Liver (tissue), 9 donors: Measurements from ENCODE around the gene DCUN1D3. TPM values are rescaled to one million over a fixed set of nuclear protein-coding genes. Genes with fewer than 3 reads are reported as not detected.
"Not testable (repeated sequence)": the region's sequence is repeated elsewhere in the genome, so short reads cannot be mapped to it uniquely, and the experiment has no call there.

Experiments
- DNase-seq: peaks from one replicate; pipeline ENCODE4 v3.0.0-alpha.2; 2017; ENCODE audit warnings: low spot score
- H3K27ac ChIP-seq, 2 donors: one replicate each; pipeline ENCODE4 v1.7.0; 2013; ENCODE audit warnings: inconsistent platforms in 2 of 2, low read length in 2 of 2, control low read depth in 1 of 2, low read depth in 1 of 2, mild to moderate bottlenecking in 1 of 2
- H3K27me3 ChIP-seq, 4 donors: one replicate each; pipeline versions ENCODE4 v1.6.1 to v1.7.0; 2013; ENCODE audit warnings: low read length in 3 of 4, inconsistent platforms in 1 of 4, mild to moderate bottlenecking in 1 of 4, moderate library complexity in 1 of 4; ENCODE audit not compliant: control insufficient read depth in 4 of 4, insufficient read depth in 4 of 4
- H3K36me3 ChIP-seq, 4 donors: one replicate each; pipeline versions ENCODE4 v1.6.1 to v1.7.0; 2013; ENCODE audit warnings: low read length in 3 of 4, mild to moderate bottlenecking in 3 of 4, low read depth in 1 of 4, moderate library complexity in 1 of 4; ENCODE audit not compliant: control insufficient read depth in 4 of 4, insufficient read depth in 3 of 4
- H3K4me1 ChIP-seq, 4 donors: one replicate each; pipeline versions ENCODE4 v1.6.1 to v1.7.0; 2013; ENCODE audit warnings: low read length in 3 of 4, mild to moderate bottlenecking in 3 of 4, moderate library complexity in 1 of 4; ENCODE audit not compliant: control insufficient read depth in 4 of 4, insufficient read depth in 4 of 4
- H3K4me3 ChIP-seq, 3 donors: one replicate each; pipeline versions ENCODE4 v1.6.1 to v1.7.0; 2013; ENCODE audit warnings: low read length in 3 of 3, control low read depth in 1 of 3, low read depth in 1 of 3, mild to moderate bottlenecking in 1 of 3
- H3K9ac ChIP-seq, 2 donors: one replicate each; pipeline ENCODE4 v1.7.0; 2013; ENCODE audit warnings: low read length in 2 of 2, mild to moderate bottlenecking in 2 of 2, moderate library complexity in 2 of 2, control low read depth in 1 of 2, low read depth in 1 of 2
- H3K9me3 ChIP-seq, 4 donors: one replicate each; pipeline versions ENCODE4 v1.6.1 to v1.7.0; 2013; ENCODE audit warnings: low read length in 3 of 4; ENCODE audit not compliant: control insufficient read depth in 4 of 4
- CTCF ChIP-seq: fragments of 150-350 bp; IDR thresholded peaks from 2 replicates; pipeline ENCODE4 v1.5.1; 2017; ENCODE audit warnings: improper control_type of control experiment, low read depth, low read length; ENCODE audit not compliant: missing input control
- EGR1 ChIP-seq, 2 donors: IDR thresholded peaks; 2 replicates each; pipeline ENCODE4 v1.6.1; 2016 to 2018; ENCODE audit warnings: antibody characterized with exemption in 2 of 2, low read depth in 2 of 2
- FOXA1 ChIP-seq: IDR thresholded peaks from 2 replicates; pipeline ENCODE4 v1.6.1; 2016; ENCODE audit warnings: antibody characterized with exemption
- FOXA2 ChIP-seq: IDR thresholded peaks from 2 replicates; pipeline ENCODE4 v1.6.1; 2016; ENCODE audit warnings: antibody characterized with exemption
- GABPA ChIP-seq, 2 donors: IDR thresholded peaks in 1 of 2; conservative IDR thresholded peaks in 1 of 2; 2 replicates each; pipeline ENCODE4 v1.6.1; 2016; ENCODE audit warnings: antibody characterized with exemption in 2 of 2, mild to moderate bottlenecking in 1 of 2, moderate library complexity in 1 of 2
- HNF4A ChIP-seq, 2 donors: conservative IDR thresholded peaks; 2 replicates each; pipeline ENCODE4 v1.6.1; 2016; ENCODE audit warnings: antibody characterized with exemption in 2 of 2, mild to moderate bottlenecking in 2 of 2
- HNF4G ChIP-seq: IDR thresholded peaks from 2 replicates; pipeline ENCODE4 v1.6.1; 2016; ENCODE audit warnings: antibody characterized with exemption
- JUND ChIP-seq, 2 donors: IDR thresholded peaks; 2 replicates each; pipeline ENCODE4 v1.6.1; 2016; ENCODE audit warnings: antibody characterized with exemption in 2 of 2
- MAX ChIP-seq: IDR thresholded peaks from 2 replicates; pipeline ENCODE4 v1.6.1; 2016; ENCODE audit warnings: antibody characterized with exemption
- REST ChIP-seq: IDR thresholded peaks from 2 replicates; pipeline ENCODE4 v1.6.1; 2016; ENCODE audit warnings: antibody characterized with exemption, mild to moderate bottlenecking
- RXRA ChIP-seq, 2 donors: IDR thresholded peaks; 2 replicates each; pipeline ENCODE4 v1.6.1; 2017 to 2018; ENCODE audit warnings: antibody characterized with exemption in 2 of 2, mild to moderate bottlenecking in 1 of 2
- SP1 ChIP-seq: IDR thresholded peaks from 2 replicates; pipeline ENCODE4 v1.6.1; 2018; ENCODE audit warnings: antibody characterized with exemption, mild to moderate bottlenecking
- TAF1 ChIP-seq: conservative IDR thresholded peaks from 2 replicates; pipeline ENCODE4 v1.6.1; 2016; ENCODE audit warnings: antibody characterized with exemption, mild to moderate bottlenecking
- YY1 ChIP-seq: IDR thresholded peaks from 2 replicates; pipeline ENCODE4 v1.6.1; 2016; ENCODE audit warnings: antibody characterized with exemption, mild to moderate bottlenecking
- WGBS: extraction: QIAGEN DNeasy Blood & Tissue Kit; methylation state at CpG from one replicate; pipeline ENCODE4 v1.1.7; 2013; 5-methylcytosine and 5-hydroxymethylcytosine counted together
- polyA plus RNA-seq, 2 donors: library from polyadenylated mRNA; stranded (reverse) in 1 of 2; unstranded in 1 of 2; fragments of 200-250 nt in 1 of 2; fragments of >200 nt in 1 of 2; fragmentation: Nextera tagmentation in 1 of 2; extraction: Ambion mirVana in 1 of 2; gene quantifications; one replicate each; pipeline versions ENCODE4 v1.2.1 to v1.2.3, GENCODE V29; 2013 to 2015
- total RNA-seq, 2 donors: library from RNA; depleted of rRNA; stranded (reverse); fragments of >200 nt; gene quantifications; one replicate each; pipeline ENCODE4 v1.2.3, GENCODE V29; 2014
- TF ChIP-seq, protein P1 (sequence below): IDR thresholded peaks from 2 replicates; pipeline ENCODE4 v1.6.1; 2016; ENCODE audit warnings: antibody characterized with exemption
- TF ChIP-seq, protein P2 (sequence below): IDR thresholded peaks from 2 replicates; pipeline ENCODE4 v1.6.1; 2016; ENCODE audit warnings: antibody characterized with exemption
- donor health status: healthy.
- donor health status: healthy.
- donor health status: healthy.
- donor health status: healthy.
- donor health status: healthy.

DCUN1D3 gene
- total and polyA plus RNA-seq, 4 donors, result 2.7 to 16.8 (median 4.8) TPM

DNA sequence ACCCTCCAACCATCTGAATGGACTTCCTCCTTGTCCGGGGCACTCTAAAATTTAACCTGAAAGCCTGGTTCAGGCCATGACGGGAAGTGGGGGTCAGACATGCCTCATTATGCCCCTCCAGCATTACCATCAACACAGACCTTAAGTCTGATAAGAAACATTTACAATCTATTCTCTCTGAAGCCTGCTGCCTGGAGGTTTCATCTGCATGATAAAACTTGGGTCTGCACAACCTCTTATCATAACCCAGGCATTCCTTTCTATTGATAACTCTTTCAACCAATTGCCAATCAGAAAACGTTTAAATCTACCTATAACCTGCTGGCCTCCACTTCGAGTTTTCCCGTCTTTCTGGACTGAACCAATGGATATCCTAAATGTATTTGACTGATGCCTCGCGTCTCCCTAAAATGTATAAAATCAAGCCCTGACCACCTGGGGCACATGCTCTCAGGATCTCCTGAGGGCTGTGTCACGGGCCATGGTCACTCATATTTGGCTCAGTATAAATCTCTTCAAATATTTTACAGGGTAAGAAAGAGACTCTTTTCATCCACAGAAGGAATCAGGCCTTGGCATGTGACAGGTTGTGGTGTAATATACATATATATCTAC, 46.0 kb upstream of the DCUN1D3 start:
- TF ChIP-seq GABPA (IDR thresholded peaks at IDR 0.05 in 1 of 2, conservative IDR thresholded peaks at IDR 0.05 in 1 of 2), result no peak
- TF ChIP-seq SP1, result no peak
- TF ChIP-seq, protein P1, sequence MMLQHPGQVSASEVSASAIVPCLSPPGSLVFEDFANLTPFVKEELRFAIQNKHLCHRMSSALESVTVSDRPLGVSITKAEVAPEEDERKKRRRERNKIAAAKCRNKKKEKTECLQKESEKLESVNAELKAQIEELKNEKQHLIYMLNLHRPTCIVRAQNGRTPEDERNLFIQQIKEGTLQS, result no peak
- no peak for TF ChIP-seq CTCF
- TF ChIP-seq, protein P2, sequence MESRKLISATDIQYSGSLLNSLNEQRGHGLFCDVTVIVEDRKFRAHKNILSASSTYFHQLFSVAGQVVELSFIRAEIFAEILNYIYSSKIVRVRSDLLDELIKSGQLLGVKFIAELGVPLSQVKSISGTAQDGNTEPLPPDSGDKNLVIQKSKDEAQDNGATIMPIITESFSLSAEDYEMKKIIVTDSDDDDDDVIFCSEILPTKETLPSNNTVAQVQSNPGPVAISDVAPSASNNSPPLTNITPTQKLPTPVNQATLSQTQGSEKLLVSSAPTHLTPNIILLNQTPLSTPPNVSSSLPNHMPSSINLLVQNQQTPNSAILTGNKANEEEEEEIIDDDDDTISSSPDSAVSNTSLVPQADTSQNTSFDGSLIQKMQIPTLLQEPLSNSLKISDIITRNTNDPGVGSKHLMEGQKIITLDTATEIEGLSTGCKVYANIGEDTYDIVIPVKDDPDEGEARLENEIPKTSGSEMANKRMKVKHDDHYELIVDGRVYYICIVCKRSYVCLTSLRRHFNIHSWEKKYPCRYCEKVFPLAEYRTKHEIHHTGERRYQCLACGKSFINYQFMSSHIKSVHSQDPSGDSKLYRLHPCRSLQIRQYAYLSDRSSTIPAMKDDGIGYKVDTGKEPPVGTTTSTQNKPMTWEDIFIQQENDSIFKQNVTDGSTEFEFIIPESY, result no peak
- no peak for TF ChIP-seq REST
- TF ChIP-seq HNF4A (conservative IDR thresholded peaks at IDR 0.05), result no peak
- TF ChIP-seq HNF4G, result no peak
- no peak for TF ChIP-seq EGR1 (IDR thresholded peaks at IDR 0.05; ENCODE audit: low read depth in 2 of 2)
- TF ChIP-seq JUND (IDR thresholded peaks at IDR 0.05), result no peak
- TF ChIP-seq TAF1, result no peak
- no peak for TF ChIP-seq FOXA2
- TF ChIP-seq FOXA1, result no peak
- no peak for TF ChIP-seq MAX
- TF ChIP-seq YY1, result no peak
- TF ChIP-seq RXRA (IDR thresholded peaks at IDR 0.05), result no peak
- no peaks in the 10 kb centered on the region for H3K4me1 ChIP-seq
- 86% methylated on average over 8 of the region's 8 CpGs for WGBS
- no peak overlapping the region for H3K9ac ChIP-seq
- H3K27ac ChIP-seq, result no peak overlapping the region
- H3K36me3 ChIP-seq, result no peaks in the 10 kb centered on the region
- no peak overlapping the region for H3K4me3 ChIP-seq
- no peak for DNase-seq
- no peaks in the 10 kb centered on the region for H3K27me3 ChIP-seq
- H3K9me3 ChIP-seq, result no peaks in the 10 kb centered on the region

- not testable (repeated sequence) for DNase-seq, H3K4me3 ChIP-seq, H3K9ac ChIP-seq, H3K27me3 ChIP-seq, H3K36me3 ChIP-seq, H3K9me3 ChIP-seq, H3K4me1 ChIP-seq, H3K27ac ChIP-seq
- WGBS, result 96% methylated on average over 11 of the region's 11 CpGs
Observed at GRCh38 chr16:20945575-20945875, 45.4 kb upstream of the DCUN1D3 start.
